GM12878 (cell line): ENCODE data around the gene LIPE. TPM values are rescaled to one million over a fixed set of nuclear protein-coding genes. Genes with fewer than 3 reads are reported as not detected.

ENCODE experiments used
- ATAC-seq: fragments of 200-7000 bp; cut with Tn5 transposase; 3 replicates; pipeline ENCODE4 v1.9.1; 2020; ENCODE audit warnings: mild to moderate bottlenecking, moderate library complexity
- BruUV-seq: library from RNA; stranded (reverse); fragments of 400-500 nt; replicated peaks from 2 replicates; lab custom pipeline; 2021; lab: Mats Ljungman, UMichigan
- CTCF ChIA-PET: fragments of 300-600 bp; sonication (Branson Sonifier 250); formaldehyde crosslinking; extraction: SDS; loops from one replicate; lab custom pipeline; 2021; ENCODE audit warnings: inconsistent platforms; lab: Yijun Ruan, JAX
- POLR2A ChIA-PET: fragments of 350-600 bp; formaldehyde crosslinking; extraction: SDS; loops from one replicate; lab custom pipeline; 2021; ENCODE audit warnings: inconsistent platforms; lab: Charles Lee
- RAD21 ChIA-PET: fragments of 300-600 bp; sonication (Branson Sonifier 250); formaldehyde crosslinking; loops from one replicate; lab custom pipeline; 2023; ENCODE audit warnings: antibody characterized with exemption; ENCODE audit not compliant: unreplicated experiment; lab: Charles Lee
- SMC1A ChIA-PET: fragments of 300-600 bp; sonication (Branson Sonifier 250); formaldehyde crosslinking; loops from one replicate; lab custom pipeline; 2023; ENCODE audit not compliant: unreplicated experiment, uncharacterized antibody; lab: Charles Lee
- DNase-seq: peaks from one replicate; pipeline ENCODE4 v3.0.0-alpha.2; 2011; ENCODE audit warnings: low read depth, low spot score
- FAIRE-seq: peaks from 3 replicates; lab custom pipeline; 2011; peaks lifted over from hg19 to GRCh38; lab: Jason Lieb, UNC
- H2AFZ ChIP-seq: 2 replicates; pipeline ENCODE4 v1.6.0; 2011; ENCODE audit warnings: low read depth, low read length, control low read depth; ENCODE audit not compliant: control insufficient read depth
- H3K27ac ChIP-seq: 2 replicates; pipeline ENCODE4 v1.5.1; 2011; ENCODE audit warnings: control low read depth; ENCODE audit not compliant: control insufficient read depth, insufficient read depth
- H3K27me3 ChIP-seq, 2 experiments: replicated peaks in 1 of 2; 2 replicates each; pipeline versions ENCODE4 v1.6.0 to v1.6.1; 2011; ENCODE audit warnings: low read length in 1 of 2; ENCODE audit not compliant: control insufficient read depth in 2 of 2, insufficient read depth in 2 of 2
- H3K36me3 ChIP-seq, 2 experiments: 2 replicates each; pipeline ENCODE4 v1.5.1; 2011; ENCODE audit warnings: low read length in 1 of 2; ENCODE audit not compliant: control insufficient read depth in 2 of 2, insufficient read depth in 2 of 2
- H3K4me1 ChIP-seq: 2 replicates; pipeline ENCODE4 v1.6.1; 2011; ENCODE audit warnings: mild to moderate bottlenecking, low read length, moderate library complexity, mixed read lengths; ENCODE audit not compliant: control insufficient read depth, insufficient read depth
- H3K4me2 ChIP-seq: 2 replicates; pipeline ENCODE4 v1.6.0; 2011; ENCODE audit warnings: control low read depth; ENCODE audit not compliant: control insufficient read depth, insufficient read depth
- H3K4me3 ChIP-seq: fragments of 200-600 bp; sonication (generic); 2 replicates; pipeline ENCODE4 v1.5.1; 2016
- H3K79me2 ChIP-seq: 2 replicates; pipeline ENCODE4 v1.6.0; 2011; ENCODE audit warnings: low read length; ENCODE audit not compliant: control insufficient read depth, insufficient read depth
- H3K9ac ChIP-seq: 2 replicates; pipeline ENCODE4 v1.8.0; 2011; ENCODE audit warnings: low read length, control low read depth, mixed read lengths; ENCODE audit not compliant: control insufficient read depth, insufficient read depth
- H3K9me3 ChIP-seq: replicated peaks from 3 replicates; pipeline ENCODE4 v1.5.1; 2011; ENCODE audit warnings: mild to moderate bottlenecking, low read length; ENCODE audit not compliant: control insufficient read depth, insufficient read depth
- H4K20me1 ChIP-seq: 2 replicates; pipeline ENCODE4 v1.6.0; 2011; ENCODE audit not compliant: control insufficient read depth, insufficient read depth
- ATF2 ChIP-seq: IDR thresholded peaks from 2 replicates; pipeline ENCODE4 v1.6.1; 2012; ENCODE audit warnings: low read length, inconsistent platforms
- CHD2 ChIP-seq: IDR thresholded peaks from 2 replicates; pipeline ENCODE4 v1.6.1; 2011; ENCODE audit warnings: low read depth, low read length, improper control_type of control experiment, borderline replicate concordance
- DPF2 ChIP-seq: fragments of 450-650 bp; IDR thresholded peaks from 2 replicates; pipeline ENCODE4 v1.6.1; 2017; ENCODE audit warnings: mild to moderate bottlenecking
- HDAC6 ChIP-seq: fragments of 200-600 bp; sonication (generic); IDR thresholded peaks from one replicate; pipeline ENCODE4 v1.8.0; 2017; ENCODE audit warnings: antibody characterized with exemption; ENCODE audit not compliant: unreplicated experiment
- MEF2A ChIP-seq: IDR thresholded peaks from 2 replicates; pipeline ENCODE4 v1.6.1; 2011; ENCODE audit warnings: low read depth, mild to moderate bottlenecking, low read length, moderate library complexity; ENCODE audit not compliant: insufficient read depth
- MTA3 ChIP-seq: IDR thresholded peaks from 2 replicates; pipeline ENCODE4 v1.6.1; 2012; ENCODE audit warnings: low read length, inconsistent platforms, borderline replicate concordance
- RAD21 ChIP-seq: IDR thresholded peaks from 2 replicates; pipeline ENCODE4 v1.6.1; 2011; ENCODE audit warnings: mild to moderate bottlenecking, low read depth, low read length, moderate library complexity; ENCODE audit not compliant: insufficient read depth
- RCOR1 ChIP-seq: conservative IDR thresholded peaks from 2 replicates; pipeline ENCODE4 v1.6.1; 2012; ENCODE audit warnings: low read depth, low read length, improper control_type of control experiment
- SUPT20H ChIP-seq: IDR thresholded peaks from 2 replicates; pipeline ENCODE4 v1.6.1; 2011; ENCODE audit warnings: low read depth, mild to moderate bottlenecking, low read length, moderate library complexity, borderline replicate concordance; ENCODE audit not compliant: control insufficient read depth
- ZNF622 ChIP-seq: fragments of 450-650 bp; IDR thresholded peaks from 2 replicates; pipeline ENCODE4 v1.6.1; 2017; ENCODE audit warnings: mild to moderate bottlenecking, inconsistent platforms
- WGBS: methylation state at CpG from one replicate; pipeline ENCODE4 v1.1.6; 2016; ENCODE audit warnings: low lambda C conversion rate; ENCODE audit not compliant: insufficient replicate concordance, insufficient coverage; ENCODE audit errors: missing lambda C conversion rate; 5-methylcytosine and 5-hydroxymethylcytosine counted together
- in situ Hi-C: fragments of 300-500 bp; cut with MboI; formaldehyde crosslinking; loops from 9 replicates; pipeline ENCODE4 v1.14.3; 2018; ENCODE audit warnings: mixed read lengths
- intact Hi-C: fragments of 100-400 bp; cut with micrococcal nuclease; formaldehyde crosslinking; loops from one replicate; pipeline ENCODE4 v1.14.2; 2022; ENCODE audit not compliant: unreplicated experiment
- polyA plus RNA-seq, 11 experiments: library from polyadenylated mRNA; depleted of rRNA in 4 of 11; unstranded in 6 of 11; stranded (reverse) in 5 of 11; fragments of >200 nt; fragmentation: Nextera tagmentation in 4 of 11; fragmentation: Illumina TruSeq in 1 of 11; extraction: Ambion mirVana in 4 of 11; extraction: Trizol in 1 of 11; gene quantifications; 1 replicate in 1 of 11; 2 replicates in 10 of 11; pipeline versions ENCODE4 v1.2.1 to v1.2.3, GENCODE V29; 2011 to 2016; ENCODE audit warnings: inconsistent platforms in 2 of 11, missing spikeins in 2 of 11, low read depth in 1 of 11
- total RNA-seq, 4 experiments: library from RNA; depleted of rRNA in 3 of 4; stranded (reverse); fragments of >200 nt in 3 of 4; fragmentation: Illumina TruSeq in 1 of 4; extraction: Trizol in 1 of 4; gene quantifications; 2 replicates each; pipeline versions ENCODE4 v1.2.1 to v1.2.3, GENCODE V29; 2013 to 2021
- TF ChIP-seq, protein P1 (sequence below): fragments of 450-650 bp; IDR thresholded peaks from 2 replicates; pipeline ENCODE4 v1.6.1; 2018; ENCODE audit warnings: borderline replicate concordance, mild to moderate bottlenecking; ENCODE audit not compliant: partially characterized antibody

LIPE gene
- total and polyA plus RNA-seq, 10 of the 15 experiments (the other 5 are each of a cell fraction or from before 2014, with no cell fraction given), result 0.02 to 33.3 (median 9.5) TPM

DNA sequence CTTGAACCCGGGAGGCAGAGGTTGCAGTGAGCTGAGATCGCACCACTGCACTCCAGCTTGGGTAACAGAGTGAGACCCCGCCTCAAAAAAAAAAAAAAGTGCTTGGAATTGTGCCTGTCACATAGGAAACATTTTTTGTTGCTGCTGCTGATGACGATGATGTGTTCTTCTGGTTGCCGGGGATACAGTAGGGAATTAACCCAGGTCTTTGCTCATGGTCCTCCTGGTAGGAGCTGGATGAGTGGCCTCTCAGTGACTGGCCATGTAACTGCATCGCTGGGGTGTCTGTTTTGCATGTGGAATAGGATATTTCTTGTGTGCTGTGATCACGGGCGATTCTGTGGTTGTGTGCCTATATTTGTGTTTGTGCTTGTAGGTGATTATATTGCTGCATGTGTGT lies 32.4 kb downstream of the LIPE start:
- TF ChIP-seq MEF2A (no peak), RCOR1 (no peak), ATF2 (no peak), MTA3 (no peak), ZNF622 (no peak), RAD21 (no peak), CHD2 (no peak), SUPT20H (no peak), HDAC6 (no peak), DPF2 (no peak)
- TF ChIP-seq, protein P1, sequence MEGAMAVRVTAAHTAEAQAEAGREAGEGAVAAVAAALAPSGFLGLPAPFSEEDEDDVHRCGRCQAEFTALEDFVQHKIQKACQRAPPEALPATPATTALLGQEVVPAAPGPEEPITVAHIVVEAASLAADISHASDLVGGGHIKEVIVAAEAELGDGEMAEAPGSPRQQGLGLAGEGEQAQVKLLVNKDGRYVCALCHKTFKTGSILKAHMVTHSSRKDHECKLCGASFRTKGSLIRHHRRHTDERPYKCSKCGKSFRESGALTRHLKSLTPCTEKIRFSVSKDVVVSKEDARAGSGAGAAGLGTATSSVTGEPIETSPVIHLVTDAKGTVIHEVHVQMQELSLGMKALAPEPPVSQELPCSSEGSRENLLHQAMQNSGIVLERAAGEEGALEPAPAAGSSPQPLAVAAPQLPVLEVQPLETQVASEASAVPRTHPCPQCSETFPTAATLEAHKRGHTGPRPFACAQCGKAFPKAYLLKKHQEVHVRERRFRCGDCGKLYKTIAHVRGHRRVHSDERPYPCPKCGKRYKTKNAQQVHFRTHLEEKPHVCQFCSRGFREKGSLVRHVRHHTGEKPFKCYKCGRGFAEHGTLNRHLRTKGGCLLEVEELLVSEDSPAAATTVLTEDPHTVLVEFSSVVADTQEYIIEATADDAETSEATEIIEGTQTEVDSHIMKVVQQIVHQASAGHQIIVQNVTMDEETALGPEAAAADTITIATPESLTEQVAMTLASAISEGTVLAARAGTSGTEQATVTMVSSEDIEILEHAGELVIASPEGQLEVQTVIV, result no peak
- TF ChIP-seq, all 136 proteins: peak for 0
- peaks cover 5% of the 10 kb centered on the region for H3K79me2 ChIP-seq
- DNase-seq (no peak), FAIRE-seq (no peak), ATAC-seq (no peak)
- H3K27me3 ChIP-seq, result peaks cover 0 to 2% of the 10 kb centered on the region in 2 experiments; a peak in 2 of 4 replicates
- ChIA-PET RAD21 (no interaction called here), SMC1A (interaction anchor here (0.7 to 2.9 kb wide), 2 partner anchors 10 to 26 kb away, joined by 3 to 8 read pairs; no protein-coding TSS in a partner anchor), CTCF (interaction anchor here (0.6 kb wide), 1 partner anchor 39 kb away, joined by 4 read pairs; no protein-coding TSS in a partner anchor), POLR2A (interaction anchor here (0.6 kb wide), 1 partner anchor 15 kb away, joined by 6 read pairs; no protein-coding TSS in a partner anchor)
- H3K27ac ChIP-seq, result no peak overlapping the region
- 58% methylated on average over 7 of the region's 8 CpGs for WGBS
- H3K4me3 ChIP-seq, result no peak overlapping the region
- H3K4me1 ChIP-seq, result peaks cover 8% of the 10 kb centered on the region
- H2AFZ ChIP-seq, result no peak overlapping the region
- BruUV-seq, result no TSS peak
- no peaks in the 10 kb centered on the region for H4K20me1 ChIP-seq
- no peak overlapping the region for H3K9ac ChIP-seq
- intact Hi-C loops (no loop called here), in situ Hi-C loops (no loop called here)
- H3K36me3 ChIP-seq, result no peaks in the 10 kb centered on the region
- no peak overlapping the region for H3K4me2 ChIP-seq
- no peaks in the 10 kb centered on the region for H3K9me3 ChIP-seq
